DND-41 (cell line): ENCODE data around the gene ADAMTS12.

Experiments
- EZH2 ChIP-seq: IDR thresholded peaks from 3 replicates; pipeline ENCODE4 v1.6.1; 2012; ENCODE audit warnings: borderline replicate concordance, low read depth, mild to moderate bottlenecking, moderate library complexity, low read length, inconsistent platforms; ENCODE audit not compliant: severe bottlenecking
- TF ChIP-seq, protein P1 (sequence below): IDR thresholded peaks from 2 replicates; pipeline ENCODE4 v1.5.1; 2012; ENCODE audit warnings: borderline replicate concordance, low read length, moderate library complexity, mild to moderate bottlenecking; ENCODE audit not compliant: poor library complexity, severe bottlenecking; ENCODE audit errors: extremely low read depth

DNA sequence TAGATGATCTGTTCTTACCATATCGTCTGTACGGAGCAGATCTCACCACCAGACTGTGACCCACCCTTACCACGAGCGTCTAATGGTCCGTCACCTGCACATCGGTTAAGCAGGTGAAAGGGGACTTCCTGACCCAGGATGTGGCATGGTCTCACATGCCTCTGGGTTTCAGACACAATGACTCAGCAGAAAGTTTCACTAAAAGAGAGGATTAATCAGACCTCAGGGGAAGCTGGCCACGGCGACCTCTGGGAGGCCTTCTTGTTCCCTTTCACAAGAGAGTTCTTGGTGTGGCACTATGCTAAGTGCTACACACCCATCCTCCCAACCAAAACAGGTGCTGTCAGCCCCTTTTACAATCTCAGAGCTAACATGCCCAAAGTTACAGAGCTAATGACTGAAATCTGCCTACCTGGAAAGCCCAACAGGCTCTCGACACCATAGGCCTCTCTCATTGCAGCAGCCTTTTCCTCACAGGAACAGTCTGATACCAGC lies 41.6 kb downstream of the ADAMTS12 start:
- TF ChIP-seq, protein P1, sequence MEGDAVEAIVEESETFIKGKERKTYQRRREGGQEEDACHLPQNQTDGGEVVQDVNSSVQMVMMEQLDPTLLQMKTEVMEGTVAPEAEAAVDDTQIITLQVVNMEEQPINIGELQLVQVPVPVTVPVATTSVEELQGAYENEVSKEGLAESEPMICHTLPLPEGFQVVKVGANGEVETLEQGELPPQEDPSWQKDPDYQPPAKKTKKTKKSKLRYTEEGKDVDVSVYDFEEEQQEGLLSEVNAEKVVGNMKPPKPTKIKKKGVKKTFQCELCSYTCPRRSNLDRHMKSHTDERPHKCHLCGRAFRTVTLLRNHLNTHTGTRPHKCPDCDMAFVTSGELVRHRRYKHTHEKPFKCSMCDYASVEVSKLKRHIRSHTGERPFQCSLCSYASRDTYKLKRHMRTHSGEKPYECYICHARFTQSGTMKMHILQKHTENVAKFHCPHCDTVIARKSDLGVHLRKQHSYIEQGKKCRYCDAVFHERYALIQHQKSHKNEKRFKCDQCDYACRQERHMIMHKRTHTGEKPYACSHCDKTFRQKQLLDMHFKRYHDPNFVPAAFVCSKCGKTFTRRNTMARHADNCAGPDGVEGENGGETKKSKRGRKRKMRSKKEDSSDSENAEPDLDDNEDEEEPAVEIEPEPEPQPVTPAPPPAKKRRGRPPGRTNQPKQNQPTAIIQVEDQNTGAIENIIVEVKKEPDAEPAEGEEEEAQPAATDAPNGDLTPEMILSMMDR: no peak
- no peak for TF ChIP-seq EZH2
